Mesothelial cell of epicardium (in vitro differentiated cells): ENCODE measurements around the gene CCL7. TPM values are rescaled to one million over a fixed set of nuclear protein-coding genes. Genes with fewer than 3 reads are reported as not detected.

Experiments
- DNase-seq, 2 experiments: peaks; one replicate each; pipeline ENCODE4 v3.0.0; 2021; ENCODE audit warnings: low spot score in 2 of 2; ENCODE audit not compliant: unreplicated experiment in 2 of 2
- H3K27ac Mint-ChIP-seq: 2 replicates; pipeline ENCODE4 v1.8.0; 2021; ENCODE audit warnings: mixed read lengths
- H3K27me3 Mint-ChIP-seq: 2 replicates; pipeline ENCODE4 v1.8.0; 2021; ENCODE audit warnings: low read depth, mixed read lengths
- H3K36me3 Mint-ChIP-seq: 2 replicates; pipeline ENCODE4 v1.8.0; 2021; ENCODE audit warnings: mixed read lengths
- H3K4me1 Mint-ChIP-seq: 2 replicates; pipeline ENCODE4 v1.8.0; 2021; ENCODE audit warnings: mixed read lengths
- H3K4me3 Mint-ChIP-seq: 2 replicates; pipeline ENCODE4 v1.8.0; 2021; ENCODE audit warnings: mild to moderate bottlenecking, moderate library complexity, mixed read lengths
- H3K9me3 Mint-ChIP-seq: 2 replicates; pipeline ENCODE4 v1.8.0; 2021; ENCODE audit warnings: mixed read lengths
- CTCF ChIP-seq: fragments of 200-600 bp; sonication (generic); IDR thresholded peaks from one replicate; pipeline ENCODE4 v1.5.0; 2021; ENCODE audit warnings: antibody characterized with exemption; ENCODE audit not compliant: unreplicated experiment
- total RNA-seq: library from RNA; stranded (reverse); gene quantifications from 3 replicates; pipeline ENCODE4 v1.2.1, GENCODE V29; 2021

Gene CCL7
- total RNA-seq, 1 donor from 2014 or later: not detected

GRCh38 chr17:34248511-34249024 is 21.5 kb upstream of the CCL7 start:
- Mint-ChIP-seq H3K36me3 (no peaks in the 10 kb centered on the region), H3K4me3 (no peak overlapping the region), H3K27ac (no peak overlapping the region), H3K4me1 (peaks cover 44% of the 10 kb centered on the region), H3K9me3 (no peaks in the 10 kb centered on the region), H3K27me3 (peaks cover 3% of the 10 kb centered on the region)
- TF ChIP-seq CTCF: no peak
- DNase-seq: no peak

- Mint-ChIP-seq H3K27me3 (peaks cover 3% of the 10 kb centered on the region), H3K4me3 (no peak overlapping the region), H3K9me3 (no peaks in the 10 kb centered on the region), H3K27ac (no peak overlapping the region), H3K36me3 (no peaks in the 10 kb centered on the region), H3K4me1 (peaks cover 49% of the 10 kb centered on the region)
- DNase-seq: no peak
- no peak for TF ChIP-seq CTCF
Observed at GRCh38 chr17:34249061-34249460, 21.0 kb upstream of the CCL7 start.

GRCh38 chr17:34249478-34249877 is 20.5 kb upstream of the CCL7 start:
- H3K27me3 Mint-ChIP-seq: peaks cover 3% of the 10 kb centered on the region
- no peaks in the 10 kb centered on the region for H3K36me3 Mint-ChIP-seq
- peaks cover 54% of the 10 kb centered on the region for H3K4me1 Mint-ChIP-seq
- no peak overlapping the region for H3K4me3 Mint-ChIP-seq
- H3K9me3 Mint-ChIP-seq: no peaks in the 10 kb centered on the region
- no peak for TF ChIP-seq CTCF
- H3K27ac Mint-ChIP-seq: no peak overlapping the region
- DNase-seq: no peak

- H3K27me3 Mint-ChIP-seq: peaks cover 3% of the 10 kb centered on the region
- no peak overlapping the region for H3K4me3 Mint-ChIP-seq
- H3K9me3 Mint-ChIP-seq: no peaks in the 10 kb centered on the region
- peak overlapping the region; percentile 98 for H3K27ac Mint-ChIP-seq
- H3K4me1 Mint-ChIP-seq: peaks cover 64% of the 10 kb centered on the region
- H3K36me3 Mint-ChIP-seq: no peaks in the 10 kb centered on the region
- no peak for TF ChIP-seq CTCF
- DNase-seq: no peak
Observed at GRCh38 chr17:34251186-34251585, 18.8 kb upstream of the CCL7 start.

GRCh38 chr17:34252095-34252443 is 18.0 kb upstream of the CCL7 start:
- peak overlapping the region; percentile 98 for H3K27ac Mint-ChIP-seq
- TF ChIP-seq CTCF: no peak
- H3K27me3 Mint-ChIP-seq: peaks cover 3% of the 10 kb centered on the region
- no peak overlapping the region for H3K4me3 Mint-ChIP-seq
- H3K36me3 Mint-ChIP-seq: no peaks in the 10 kb centered on the region
- H3K4me1 Mint-ChIP-seq: peaks cover 66% of the 10 kb centered on the region
- H3K9me3 Mint-ChIP-seq: no peaks in the 10 kb centered on the region
- DNase-seq: no peak
